Astrocyte of the cerebellum (primary cell): Measurements from ENCODE around the gene ANAPC15.
"Not testable (repeated sequence)": the region's sequence is repeated elsewhere in the genome, so short reads cannot be mapped to it uniquely, and the experiment has no call there.

Experiments
- DNase-seq: peaks from one replicate; pipeline ENCODE4 v3.0.0-alpha.2; 2011; ENCODE audit warnings: low read depth
- H3K4me3 ChIP-seq: 2 replicates; pipeline ENCODE4 v1.5.1; 2011; ENCODE audit warnings: mild to moderate bottlenecking, low read depth, low read length, moderate library complexity
- in situ Hi-C: cut with HindIII; loops from 2 replicates; pipeline ENCODE4 v1.10.0; 2017; ENCODE audit warnings: low sequenced_read_pairs
- TF ChIP-seq, protein P1 (sequence below): IDR thresholded peaks from 2 replicates; pipeline ENCODE4 v1.5.1; 2012; ENCODE audit warnings: low read length, low read depth, moderate library complexity, mild to moderate bottlenecking; ENCODE audit errors: missing control alignments

ANAPC15 gene

DNA sequence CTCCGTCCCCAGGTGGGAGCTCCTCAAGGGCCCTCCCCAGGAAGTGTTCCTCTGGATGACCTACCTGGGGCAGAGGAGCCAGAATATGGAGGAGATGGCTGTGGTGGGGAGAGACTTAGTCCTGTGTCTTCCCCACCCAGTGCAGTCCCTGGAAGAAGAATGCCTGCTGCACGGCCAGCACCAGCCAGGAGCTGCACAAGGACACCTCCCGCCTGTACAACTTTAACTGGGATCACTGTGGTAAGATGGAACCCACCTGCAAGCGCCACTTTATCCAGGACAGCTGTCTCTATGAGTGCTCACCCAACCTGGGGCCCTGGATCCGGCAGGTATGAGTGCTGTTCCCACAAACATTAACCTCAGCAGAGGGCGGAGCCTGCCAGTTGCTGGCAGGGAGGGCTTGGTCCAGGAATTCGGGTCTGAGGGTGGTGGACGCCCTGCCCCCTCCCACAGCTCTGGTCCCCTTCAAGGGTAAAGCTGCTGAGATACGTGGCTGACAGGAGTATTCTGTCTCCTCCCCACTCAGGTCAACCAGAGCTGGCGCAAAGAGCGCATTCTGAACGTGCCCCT is 26.4 kb upstream of the ANAPC15 start:
- in situ Hi-C loops = no loop called here
- TF ChIP-seq, protein P1, sequence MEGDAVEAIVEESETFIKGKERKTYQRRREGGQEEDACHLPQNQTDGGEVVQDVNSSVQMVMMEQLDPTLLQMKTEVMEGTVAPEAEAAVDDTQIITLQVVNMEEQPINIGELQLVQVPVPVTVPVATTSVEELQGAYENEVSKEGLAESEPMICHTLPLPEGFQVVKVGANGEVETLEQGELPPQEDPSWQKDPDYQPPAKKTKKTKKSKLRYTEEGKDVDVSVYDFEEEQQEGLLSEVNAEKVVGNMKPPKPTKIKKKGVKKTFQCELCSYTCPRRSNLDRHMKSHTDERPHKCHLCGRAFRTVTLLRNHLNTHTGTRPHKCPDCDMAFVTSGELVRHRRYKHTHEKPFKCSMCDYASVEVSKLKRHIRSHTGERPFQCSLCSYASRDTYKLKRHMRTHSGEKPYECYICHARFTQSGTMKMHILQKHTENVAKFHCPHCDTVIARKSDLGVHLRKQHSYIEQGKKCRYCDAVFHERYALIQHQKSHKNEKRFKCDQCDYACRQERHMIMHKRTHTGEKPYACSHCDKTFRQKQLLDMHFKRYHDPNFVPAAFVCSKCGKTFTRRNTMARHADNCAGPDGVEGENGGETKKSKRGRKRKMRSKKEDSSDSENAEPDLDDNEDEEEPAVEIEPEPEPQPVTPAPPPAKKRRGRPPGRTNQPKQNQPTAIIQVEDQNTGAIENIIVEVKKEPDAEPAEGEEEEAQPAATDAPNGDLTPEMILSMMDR = no peak
- no peak overlapping the region for H3K4me3 ChIP-seq
- DNase-seq = no peak

DNA sequence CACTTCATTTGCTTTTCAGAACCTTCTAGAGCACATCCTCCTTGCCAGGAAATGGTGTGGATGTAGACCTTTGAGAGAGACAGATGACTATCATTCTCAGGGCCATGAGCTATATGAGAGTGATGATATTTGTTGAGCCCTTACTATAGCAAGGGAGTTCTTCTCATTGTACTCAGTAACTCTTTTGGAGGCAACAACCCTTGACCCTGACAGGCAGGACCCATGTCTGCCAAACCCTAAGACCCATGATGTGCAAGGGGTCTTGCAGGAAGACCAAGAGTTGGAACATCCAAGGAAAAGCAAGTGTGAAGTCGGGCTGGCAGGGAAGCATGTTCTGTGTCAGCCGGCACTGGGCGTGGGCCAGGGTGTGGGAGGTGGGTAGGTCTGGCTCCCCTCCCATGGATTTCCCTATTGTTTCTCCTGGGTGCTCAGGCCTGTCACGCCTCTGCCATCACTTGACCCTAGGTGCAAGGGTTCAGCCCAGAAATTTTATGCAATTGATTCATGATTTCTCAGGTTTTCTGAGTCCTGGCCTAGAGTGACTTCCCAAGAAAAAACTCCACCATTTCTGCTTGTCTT is 24.3 kb upstream of the ANAPC15 start:
- in situ Hi-C loops = no loop called here
- TF ChIP-seq, protein P1 = no peak
- no peak for DNase-seq
- H3K4me3 ChIP-seq = no peak overlapping the region

- in situ Hi-C loops = no loop called here
- DNase-seq = no peak
- H3K4me3 ChIP-seq = no peak overlapping the region
- TF ChIP-seq, protein P1 = no peak
Observed at GRCh38 chr11:72135891-72136683, 23.6 kb upstream of the ANAPC15 start.

DNA sequence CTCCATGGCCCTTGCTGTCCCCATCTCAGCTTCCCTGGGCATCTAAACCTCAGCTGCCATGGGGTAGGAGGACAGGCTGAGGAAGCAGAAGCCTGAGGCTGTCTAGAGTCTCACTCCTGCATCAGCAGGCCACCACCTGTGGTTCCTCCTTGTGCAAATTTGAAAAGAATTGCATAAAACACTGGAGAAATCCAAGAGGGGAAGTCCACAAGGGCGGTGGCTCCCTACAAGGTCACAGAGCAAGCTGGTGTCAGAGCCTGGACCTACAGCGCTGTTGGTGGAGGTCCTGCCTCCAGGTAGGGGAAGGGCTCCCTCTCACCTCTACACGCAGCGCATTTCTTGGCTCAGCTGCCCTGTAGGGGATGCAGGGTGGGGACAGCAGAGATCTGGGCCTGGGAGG is 23.0 kb upstream of the ANAPC15 start, which contains the start of gene FOLR3:
Gene FOLR3 (plus strand): TSS at position 253 of the 400 bp plus-strand sequence. CDS start 228 bp downstream, outside the sequence.
- DNase-seq, in situ Hi-C loops, H3K4me3 ChIP-seq: not testable (repeated sequence)

- in situ Hi-C loops = no loop called here
- no peak overlapping the region for H3K4me3 ChIP-seq
- no peak for DNase-seq
- TF ChIP-seq, protein P1 = no peak
Observed at GRCh38 chr11:72132646-72133045, 20.2 kb upstream of the ANAPC15 start.

DNA sequence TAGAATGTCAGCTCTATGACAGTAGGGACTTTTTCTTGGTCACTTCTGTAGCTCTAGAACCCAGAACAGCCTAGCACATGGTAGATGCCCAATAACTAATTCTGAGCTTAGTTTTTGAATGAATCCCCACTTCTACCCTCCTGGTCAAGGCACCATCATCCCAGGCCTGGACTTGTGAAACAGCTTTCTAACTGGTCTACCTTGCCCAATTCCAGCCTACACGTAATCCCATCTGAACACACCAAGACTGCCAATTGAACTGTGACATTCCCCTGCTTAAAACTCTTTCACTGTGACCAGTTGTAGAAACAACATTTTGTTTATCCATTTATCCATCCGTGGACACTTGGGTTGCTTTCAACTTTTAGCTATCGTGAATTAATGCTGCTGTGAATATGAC is 16.9 kb upstream of the ANAPC15 start:
- no peak overlapping the region for H3K4me3 ChIP-seq
- in situ Hi-C loops = no loop called here
- TF ChIP-seq, protein P1 = no peak
- DNase-seq = no peak

GRCh38 chr11:72127923-72128322 is 15.4 kb upstream of the ANAPC15 start:
- TF ChIP-seq, protein P1 = no peak
- DNase-seq = no peak
- in situ Hi-C loops = no loop called here
- no peak overlapping the region for H3K4me3 ChIP-seq
